PFSK-1 (cell line): ENCODE results near the gene PM20D2.

Experiments used
- FOXP2 ChIP-seq: optimal IDR thresholded peaks from 2 replicates; pipeline ENCODE3; 2011; ENCODE audit warnings: borderline replicate concordance, control low read depth, inconsistent platforms; ENCODE audit not compliant: insufficient read depth; ENCODE audit errors: extremely low read length, extremely low read depth
- POLR2AphosphoS5 ChIP-seq: IDR thresholded peaks from 2 replicates; pipeline ENCODE4 v1.6.1; 2012; ENCODE audit warnings: low read depth, mild to moderate bottlenecking, control low read depth, low read length, moderate library complexity
- REST ChIP-seq, 2 experiments: IDR thresholded peaks; 2 replicates each; pipeline versions ENCODE4 v1.6.1 to v1.8.0; 2011 to 2012; ENCODE audit warnings: low read depth in 2 of 2, low read length in 2 of 2, control low read depth in 1 of 2, inconsistent platforms in 1 of 2, mild to moderate bottlenecking in 1 of 2, moderate library complexity in 1 of 2; ENCODE audit not compliant: insufficient read depth in 1 of 2
- SIN3A ChIP-seq: IDR thresholded peaks from 2 replicates; pipeline ENCODE4 v1.6.1; 2012; ENCODE audit warnings: mild to moderate bottlenecking, low read length, moderate library complexity, borderline replicate concordance; ENCODE audit not compliant: insufficient read depth
- TAF1 ChIP-seq: IDR thresholded peaks from 2 replicates; pipeline ENCODE4 v1.6.1; 2012; ENCODE audit warnings: low read length, control low read depth, borderline replicate concordance; ENCODE audit not compliant: insufficient read depth

PM20D2 gene

DNA sequence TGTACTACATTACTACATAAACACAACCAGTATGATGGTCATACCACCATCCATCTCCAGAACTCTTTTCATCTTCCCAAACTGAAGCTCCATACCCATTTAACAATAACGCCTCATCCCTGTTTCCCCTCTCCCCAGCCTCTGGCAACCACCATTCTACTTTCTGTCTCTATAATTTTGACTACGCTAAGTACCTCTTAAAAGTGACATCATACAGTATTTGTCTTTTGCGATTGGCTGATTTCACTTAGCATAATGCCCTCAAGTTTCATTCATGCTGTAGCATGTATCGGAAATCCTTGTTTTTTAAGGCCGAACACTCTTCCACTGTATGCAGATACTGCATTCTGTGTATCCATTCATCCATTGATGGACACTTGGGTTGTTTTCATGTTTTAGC is 41.6 kb downstream of the PM20D2 start:
- TF ChIP-seq REST (IDR thresholded peaks at IDR 0.05; ENCODE audit: insufficient read depth in 1 of 2, low read depth in 2 of 2, low read length in 2 of 2) (no peak), SIN3A (no peak), FOXP2 (no peak), TAF1 (no peak), POLR2AphosphoS5 (no peak)

- no peak for TF ChIP-seq REST (IDR thresholded peaks at IDR 0.05; ENCODE audit: insufficient read depth in 1 of 2, low read depth in 2 of 2, low read length in 2 of 2)
- no peak for TF ChIP-seq SIN3A
- no peak for TF ChIP-seq FOXP2
- TF ChIP-seq POLR2AphosphoS5: no peak
- TF ChIP-seq TAF1: no peak
These were observed 44.9 kb downstream of the PM20D2 start for GRCh38 chr6:89190741-89191140.

DNA sequence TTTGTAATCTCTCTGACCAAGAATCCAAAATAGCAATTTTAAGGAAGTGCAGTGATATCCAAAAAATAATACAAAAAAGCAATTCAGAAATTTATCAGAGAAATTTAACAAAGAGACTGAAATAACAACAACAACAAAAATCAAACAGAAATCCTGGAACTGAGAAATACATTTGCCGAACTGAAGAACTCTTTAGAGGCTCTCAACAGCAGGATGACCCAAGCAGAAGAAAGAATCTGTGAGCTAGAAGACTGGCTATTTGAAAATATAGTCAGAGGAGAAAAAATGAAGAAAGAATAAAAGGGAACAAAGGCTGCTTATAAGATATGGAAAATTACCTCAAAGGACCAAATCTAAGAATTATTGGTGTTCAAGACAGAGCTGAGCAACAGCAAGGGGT is 48.7 kb downstream of the PM20D2 start:
- TF ChIP-seq FOXP2 (no peak), TAF1 (no peak), REST (IDR thresholded peaks at IDR 0.05; ENCODE audit: insufficient read depth in 1 of 2, low read depth in 2 of 2, low read length in 2 of 2) (no peak), SIN3A (no peak)

GRCh38 chr6:89197141-89197540 is 51.3 kb downstream of the PM20D2 start:
- TF ChIP-seq REST (IDR thresholded peaks at IDR 0.05; ENCODE audit: insufficient read depth in 1 of 2, low read depth in 2 of 2, low read length in 2 of 2) (no peak), FOXP2 (no peak), TAF1 (no peak), SIN3A (no peak), POLR2AphosphoS5 (no peak)

GRCh38 chr6:89198235-89198634 is 52.4 kb downstream of the PM20D2 start:
- no peak for TF ChIP-seq SIN3A
- no peak for TF ChIP-seq POLR2AphosphoS5
